Fibroblast of lung (primary cell): ENCODE data around the gene PDP2.

ENCODE experiments used
- EZH2 ChIP-seq: IDR thresholded peaks from 2 replicates; pipeline ENCODE4 v1.5.1; 2012; ENCODE audit warnings: low read length, control low read depth, mild to moderate bottlenecking; ENCODE audit errors: missing control alignments
- TF ChIP-seq, protein P1 (sequence below), 2 donors: IDR thresholded peaks in 1 of 2; conservative IDR thresholded peaks in 1 of 2; 1 replicate in 1 of 2; 2 replicates in 1 of 2; pipeline ENCODE4 v1.5.1; 2011 to 2012; ENCODE audit warnings: low read length in 2 of 2, control low read depth in 1 of 2, inconsistent platforms in 1 of 2, low read depth in 1 of 2, mild to moderate bottlenecking in 1 of 2

DNA sequence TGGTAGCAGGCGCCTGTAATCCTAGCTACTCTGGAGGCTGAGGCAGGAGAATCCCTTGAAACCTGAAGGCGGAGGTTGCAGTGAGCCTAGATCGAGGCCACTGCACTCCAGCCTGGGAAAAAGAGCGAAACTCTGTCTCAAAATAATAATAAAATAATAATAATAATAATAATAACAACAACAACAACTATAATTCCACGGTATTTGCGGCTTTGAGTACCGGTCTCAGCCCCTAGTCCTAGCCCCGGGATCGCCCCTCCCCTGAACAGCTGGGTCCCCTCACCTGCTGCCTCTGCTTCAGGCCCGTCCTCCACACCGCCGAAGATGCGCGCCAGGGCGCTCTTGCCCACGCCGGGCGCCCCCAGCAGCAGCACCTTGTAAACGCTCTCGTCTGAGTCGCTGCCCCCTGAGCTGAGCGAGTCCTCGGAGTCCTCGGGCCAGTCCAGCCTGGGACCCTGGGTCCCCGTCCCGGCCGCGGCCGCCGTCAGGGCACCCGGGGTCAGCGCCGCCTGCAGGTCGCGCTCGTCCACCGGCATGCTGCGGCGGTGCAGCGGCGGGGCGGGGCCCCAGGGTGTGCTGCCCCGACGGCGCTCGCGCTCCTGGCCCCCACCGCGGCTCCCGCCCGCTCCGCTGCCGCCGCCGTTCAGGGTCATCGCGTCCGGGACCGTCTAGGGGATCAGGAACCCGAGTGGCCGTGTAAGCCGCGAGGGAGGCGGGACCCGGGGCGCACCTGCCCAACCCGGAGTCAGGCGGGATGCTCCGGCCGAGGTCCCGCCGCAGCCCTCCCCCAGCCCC, 44.4 kb downstream of the PDP2 start:
- TF ChIP-seq, protein P1, sequence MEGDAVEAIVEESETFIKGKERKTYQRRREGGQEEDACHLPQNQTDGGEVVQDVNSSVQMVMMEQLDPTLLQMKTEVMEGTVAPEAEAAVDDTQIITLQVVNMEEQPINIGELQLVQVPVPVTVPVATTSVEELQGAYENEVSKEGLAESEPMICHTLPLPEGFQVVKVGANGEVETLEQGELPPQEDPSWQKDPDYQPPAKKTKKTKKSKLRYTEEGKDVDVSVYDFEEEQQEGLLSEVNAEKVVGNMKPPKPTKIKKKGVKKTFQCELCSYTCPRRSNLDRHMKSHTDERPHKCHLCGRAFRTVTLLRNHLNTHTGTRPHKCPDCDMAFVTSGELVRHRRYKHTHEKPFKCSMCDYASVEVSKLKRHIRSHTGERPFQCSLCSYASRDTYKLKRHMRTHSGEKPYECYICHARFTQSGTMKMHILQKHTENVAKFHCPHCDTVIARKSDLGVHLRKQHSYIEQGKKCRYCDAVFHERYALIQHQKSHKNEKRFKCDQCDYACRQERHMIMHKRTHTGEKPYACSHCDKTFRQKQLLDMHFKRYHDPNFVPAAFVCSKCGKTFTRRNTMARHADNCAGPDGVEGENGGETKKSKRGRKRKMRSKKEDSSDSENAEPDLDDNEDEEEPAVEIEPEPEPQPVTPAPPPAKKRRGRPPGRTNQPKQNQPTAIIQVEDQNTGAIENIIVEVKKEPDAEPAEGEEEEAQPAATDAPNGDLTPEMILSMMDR (conservative IDR thresholded peaks at IDR 0.05 in 1 of 2, IDR thresholded peaks at IDR 0.05 in 1 of 2; ENCODE audit: low read depth in 1 of 2, low read length in 2 of 2), result peak in 1 of 2 donors; percentile 33
- no peak for TF ChIP-seq EZH2
